CD4-positive, alpha-beta T cell treated with Interferon alpha-2 for 1 hour (primary cell): Measurements from ENCODE around the gene MCOLN2.
A peak's percentile ranks its signal among the peaks of the same experiment; 100 is the strongest.

Experiments used
- DNase-seq, 2 donors: peaks; one replicate each; pipeline ENCODE4 v3.0.0-alpha.2; 2020 to 2022

Gene MCOLN2

DNA sequence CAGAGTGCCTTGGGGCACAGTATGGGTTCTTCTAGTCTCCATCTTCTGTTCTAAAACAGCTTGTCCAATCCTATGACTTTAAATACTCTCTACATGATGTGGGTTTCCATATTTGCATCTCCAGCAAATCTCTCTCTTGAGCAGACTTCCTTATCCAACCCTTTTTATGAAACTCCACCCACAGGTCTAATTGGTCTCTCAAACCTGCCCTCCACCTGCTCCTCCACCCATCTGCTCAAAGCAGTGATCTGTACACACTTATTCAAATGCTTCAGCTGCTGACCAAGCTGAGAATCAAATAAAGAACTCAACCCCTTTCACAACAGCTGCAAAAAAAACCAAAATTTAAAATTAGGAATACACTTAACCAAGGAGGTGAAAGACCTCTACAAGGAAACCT lies 11.5 kb downstream of the MCOLN2 start:
- no peak for DNase-seq

DNA sequence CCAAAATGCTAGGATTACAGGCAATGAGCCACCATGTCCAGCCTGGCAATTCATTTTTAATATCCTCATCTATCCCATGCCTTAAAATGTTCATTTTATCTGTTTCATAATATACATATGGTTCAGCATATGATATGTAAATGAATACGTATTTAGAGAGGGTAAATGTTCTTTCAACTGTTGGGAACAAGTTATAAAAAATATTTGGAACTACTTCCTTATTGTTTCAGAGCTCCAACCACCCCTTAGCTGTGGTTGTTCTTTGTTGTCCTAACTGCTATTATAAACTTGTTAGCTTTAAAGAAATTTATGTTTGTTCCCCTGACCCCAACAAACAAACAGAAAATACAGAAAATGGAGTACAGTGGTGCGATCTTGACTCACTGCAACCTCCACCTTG lies 14.5 kb downstream of the MCOLN2 start:
- no peak for DNase-seq

DNA sequence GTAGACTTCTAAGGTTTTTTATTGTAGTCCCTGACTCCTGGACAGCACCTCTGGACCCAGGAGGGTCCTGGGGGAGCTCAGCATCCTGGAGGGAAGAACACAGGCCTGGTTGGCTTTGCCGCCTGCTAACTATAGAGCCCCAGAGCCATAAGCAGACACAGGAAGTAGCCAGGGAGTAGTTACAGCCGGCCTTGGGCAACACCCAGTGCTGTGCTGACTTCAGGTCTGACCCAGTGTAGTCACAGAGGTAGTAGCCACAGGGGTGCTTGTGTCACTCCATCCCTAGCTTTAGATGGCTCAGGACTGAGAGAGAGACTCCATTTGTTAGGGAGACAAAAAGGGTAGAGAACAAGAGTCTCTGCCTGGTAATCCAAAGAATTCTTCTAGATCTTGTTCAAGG lies 21.9 kb downstream of the MCOLN2 start:
- no peak for DNase-seq

DNA sequence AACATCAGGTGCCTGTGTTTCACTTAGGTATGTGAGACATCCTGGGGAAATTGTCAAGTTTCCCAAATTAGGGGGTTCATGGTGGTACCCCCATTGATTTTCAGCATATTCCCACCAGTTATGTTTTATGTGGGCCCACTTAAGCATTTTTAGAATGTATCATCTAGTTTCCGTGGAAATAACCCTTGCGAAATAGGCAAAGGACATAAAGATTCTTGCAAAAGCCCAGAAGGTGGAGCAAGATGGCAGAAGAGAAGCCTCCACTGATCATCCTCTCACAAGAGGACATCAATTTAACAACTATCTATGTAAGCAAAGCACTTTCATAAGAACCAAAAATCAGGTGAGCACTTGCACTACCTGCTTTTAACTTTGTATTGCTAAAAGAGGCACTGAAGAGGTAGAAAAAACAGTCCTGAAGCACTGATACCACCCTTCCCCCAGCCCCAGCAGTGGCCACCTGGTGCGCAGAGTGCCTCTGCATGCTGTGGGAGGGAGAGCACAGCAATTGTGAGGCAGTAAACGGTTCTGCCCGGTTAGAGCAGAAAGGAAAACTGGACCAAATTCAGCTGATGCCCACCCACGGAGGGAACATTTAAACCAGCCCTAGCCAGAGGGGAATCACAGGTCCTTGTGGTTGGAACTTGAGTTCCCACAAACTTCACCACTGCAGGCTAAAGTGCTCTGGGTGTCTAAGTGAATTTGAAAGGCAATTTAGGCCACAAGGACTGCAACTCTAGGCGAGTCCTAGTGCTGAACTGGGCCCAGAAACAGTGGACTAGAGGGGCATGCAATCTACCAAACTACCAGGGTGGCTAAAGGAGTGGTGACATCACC lies 23.2 kb downstream of the MCOLN2 start:
- DNase-seq = no peak

DNA sequence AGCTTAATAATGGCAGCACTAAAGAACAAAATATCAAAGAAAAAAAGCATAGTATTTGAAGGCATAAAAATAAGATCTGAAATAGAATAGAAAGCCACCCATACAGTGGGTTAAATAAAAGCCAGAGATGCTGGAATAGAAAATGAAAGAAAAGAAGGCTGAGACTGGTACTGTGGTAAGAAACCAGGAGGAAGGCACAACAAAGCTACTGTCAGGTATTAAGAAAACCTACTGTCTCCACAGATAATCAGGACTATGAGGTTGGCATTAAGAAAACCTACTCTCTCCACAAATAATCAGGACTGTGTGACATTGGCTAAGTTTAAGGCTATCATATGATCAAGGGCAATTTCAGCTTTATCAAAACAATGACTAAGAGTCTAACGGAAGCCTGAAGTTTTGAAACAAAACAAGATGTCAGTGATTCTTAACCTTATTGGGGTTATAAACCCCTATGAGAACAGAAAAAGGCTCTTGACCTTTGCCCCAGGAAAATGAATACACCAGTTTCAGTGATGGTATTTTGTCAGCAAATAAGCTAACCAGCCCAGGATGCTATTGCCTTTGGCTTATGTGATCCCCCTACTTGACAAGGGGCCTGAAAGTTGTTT lies 24.4 kb downstream of the MCOLN2 start:
- DNase-seq = no peak

DNA sequence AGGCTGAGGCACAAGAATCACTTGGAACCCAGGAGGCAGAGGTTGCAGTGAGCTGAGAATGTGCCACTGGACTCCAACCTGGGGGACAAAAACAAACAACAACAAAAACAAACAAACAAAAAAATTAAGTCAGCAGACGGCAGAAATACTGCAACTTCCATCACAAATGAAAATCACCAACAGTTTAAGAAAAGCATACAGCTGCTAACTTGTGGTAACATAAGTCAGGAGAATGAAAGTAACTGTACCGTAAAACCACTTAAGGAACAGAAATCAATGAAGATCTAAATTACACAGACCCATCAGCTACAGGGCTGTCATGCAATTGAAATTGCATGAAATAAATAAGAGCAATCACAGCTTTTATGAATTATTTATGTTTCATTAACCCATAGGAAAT lies 25.0 kb downstream of the MCOLN2 start:
- no peak for DNase-seq

DNA sequence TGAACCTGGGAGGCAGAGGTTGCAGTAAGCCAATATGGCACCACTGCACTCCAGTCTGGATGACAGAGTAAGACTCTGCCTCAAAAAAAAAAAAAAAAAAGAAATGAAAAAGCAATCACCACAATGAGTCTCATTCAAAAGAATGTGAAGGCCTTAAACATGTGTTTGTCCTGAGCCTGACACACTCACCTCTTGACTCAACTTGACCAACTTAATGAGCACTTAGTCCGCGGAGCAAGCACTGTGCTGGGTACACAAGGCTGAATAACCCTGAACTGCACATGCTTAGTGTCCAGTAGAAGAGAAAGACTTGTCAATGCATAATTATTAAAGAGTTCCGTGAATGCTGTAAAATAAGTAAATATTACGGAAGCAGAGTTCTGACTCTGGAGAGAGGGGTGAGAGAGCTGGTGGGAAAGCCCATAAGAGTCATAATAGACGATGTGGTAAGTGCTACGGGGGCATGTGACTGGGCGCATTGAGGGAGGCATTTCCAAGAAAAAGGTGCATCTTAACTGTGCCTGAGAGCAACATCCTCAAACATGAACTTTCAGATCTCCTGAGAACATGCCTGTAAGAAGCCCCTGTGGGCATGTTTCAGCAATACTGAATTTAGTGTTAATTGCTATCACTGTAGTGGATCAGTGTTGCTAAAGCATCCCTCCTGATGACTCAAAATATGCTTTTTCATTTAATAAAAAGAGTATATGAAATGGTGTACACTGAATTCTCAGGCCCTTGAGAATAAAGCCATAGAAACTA lies 27.2 kb downstream of the MCOLN2 start:
- DNase-seq = peak in 1 of 2 donors; percentile 34

DNA sequence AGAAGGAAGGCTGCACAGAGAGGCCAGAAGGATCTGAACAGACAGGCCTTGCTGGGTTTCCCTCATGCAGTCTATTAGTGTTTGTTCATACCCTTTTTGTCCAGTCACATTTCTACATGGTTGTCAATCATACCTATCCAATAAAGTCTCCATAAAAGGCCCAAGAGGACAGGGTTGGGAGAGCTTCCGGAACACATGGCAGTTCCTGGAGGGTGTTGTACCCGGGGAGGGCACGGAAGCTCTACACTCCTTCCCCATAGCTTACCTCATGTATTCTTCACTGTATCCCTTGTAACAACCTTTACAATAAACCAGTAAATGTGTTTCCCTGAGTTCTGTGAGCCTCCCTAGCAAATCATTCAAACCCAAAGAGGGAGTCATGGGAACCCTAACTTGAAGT lies 28.0 kb downstream of the MCOLN2 start:
- DNase-seq = no peak

DNA sequence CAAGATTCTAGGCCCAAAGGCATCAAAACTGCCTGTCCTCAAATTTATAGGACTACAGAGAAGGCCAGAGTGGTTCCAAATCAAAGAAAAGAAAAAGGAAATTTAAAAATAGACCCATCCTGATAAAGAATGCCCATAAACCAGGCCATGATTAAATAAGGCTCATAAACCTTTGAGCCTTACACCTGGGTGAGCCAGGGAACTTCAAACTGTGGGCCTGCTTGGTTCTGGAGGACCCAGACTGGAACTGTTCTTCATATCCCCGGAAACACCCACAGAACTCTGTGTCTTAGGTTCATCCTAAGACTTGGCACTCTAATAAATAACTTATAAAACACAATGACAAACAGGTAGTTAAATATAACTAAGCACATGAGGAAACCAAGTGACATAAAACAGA lies 28.8 kb downstream of the MCOLN2 start:
- DNase-seq = no peak

DNA sequence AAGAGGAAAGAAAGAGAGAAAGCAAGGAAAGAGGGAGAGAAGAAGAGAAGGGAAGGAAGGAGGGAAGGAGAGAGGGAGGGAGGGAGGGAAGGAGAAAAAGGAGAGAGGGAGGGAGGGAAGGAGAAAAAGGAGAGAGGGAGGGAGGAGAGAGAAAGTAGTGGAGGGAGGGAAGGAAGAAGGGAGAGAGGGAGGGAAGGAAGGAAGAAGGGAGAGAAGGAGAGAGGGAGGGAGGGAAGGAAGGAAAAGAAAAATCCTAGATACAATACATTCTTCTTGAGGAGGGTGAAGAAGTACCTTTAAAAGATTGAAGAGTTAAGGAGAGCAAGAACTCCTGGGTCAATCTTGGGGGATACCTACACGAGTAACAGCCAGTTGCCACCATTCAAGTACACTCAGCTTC lies 29.2 kb downstream of the MCOLN2 start:
- no peak for DNase-seq

DNA sequence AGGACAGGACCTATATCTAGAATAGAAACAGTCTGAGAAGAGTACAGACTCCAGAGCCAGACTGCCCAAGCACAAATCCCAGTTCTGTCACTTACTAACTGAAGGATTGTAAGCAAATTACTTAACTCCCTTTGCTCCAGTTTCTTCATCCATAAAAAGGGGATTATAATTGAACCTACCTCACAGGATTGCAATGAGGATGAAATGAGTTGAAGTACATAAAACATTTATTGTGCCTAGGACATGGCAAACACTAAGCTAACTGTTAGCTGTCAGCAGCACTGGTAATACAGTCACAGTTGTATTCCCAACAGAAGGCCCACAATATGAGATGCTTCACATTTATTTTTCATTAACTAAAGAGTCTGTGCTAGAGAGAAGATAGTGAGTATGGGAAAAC lies 33.9 kb downstream of the MCOLN2 start:
- DNase-seq = no peak

DNA sequence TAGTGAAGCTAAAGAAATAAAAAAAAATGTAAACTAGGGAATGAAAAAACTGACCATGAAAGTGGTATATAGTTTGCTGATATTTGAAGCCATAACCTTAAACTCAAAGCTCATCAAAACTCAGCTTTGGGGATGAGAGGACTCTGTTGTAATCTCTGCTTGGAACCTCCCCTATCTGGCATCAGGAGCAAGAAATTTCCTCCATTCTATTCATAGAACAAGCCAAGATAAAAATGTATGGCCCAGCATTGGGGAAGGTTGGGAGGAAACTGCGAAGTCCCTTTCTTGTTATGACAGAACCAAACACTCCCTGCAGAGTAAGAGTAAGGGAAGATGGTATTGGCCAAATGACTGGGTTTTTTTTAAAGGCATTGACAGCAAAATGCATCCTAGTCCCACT lies 35.6 kb downstream of the MCOLN2 start:
- DNase-seq = no peak

DNA sequence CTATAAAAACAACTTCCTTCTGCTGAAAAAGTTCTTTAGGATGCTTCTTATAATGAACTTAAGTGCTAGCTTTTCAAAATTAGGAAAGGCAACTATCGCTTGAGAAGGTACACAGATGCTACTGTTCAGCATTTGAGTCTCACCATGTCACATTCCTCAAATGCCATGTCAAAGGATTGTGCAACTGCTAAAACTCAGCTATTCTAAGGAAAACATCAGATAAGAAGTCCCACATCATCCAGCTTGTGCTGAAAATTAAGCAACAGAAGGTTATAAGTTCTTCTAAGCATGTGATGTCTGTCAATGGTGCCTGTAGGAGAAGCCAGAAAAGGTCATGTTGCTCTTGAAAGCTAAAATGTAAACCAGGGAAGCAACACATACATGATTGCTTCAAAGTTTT lies 36.5 kb downstream of the MCOLN2 start:
- DNase-seq = no peak

DNA sequence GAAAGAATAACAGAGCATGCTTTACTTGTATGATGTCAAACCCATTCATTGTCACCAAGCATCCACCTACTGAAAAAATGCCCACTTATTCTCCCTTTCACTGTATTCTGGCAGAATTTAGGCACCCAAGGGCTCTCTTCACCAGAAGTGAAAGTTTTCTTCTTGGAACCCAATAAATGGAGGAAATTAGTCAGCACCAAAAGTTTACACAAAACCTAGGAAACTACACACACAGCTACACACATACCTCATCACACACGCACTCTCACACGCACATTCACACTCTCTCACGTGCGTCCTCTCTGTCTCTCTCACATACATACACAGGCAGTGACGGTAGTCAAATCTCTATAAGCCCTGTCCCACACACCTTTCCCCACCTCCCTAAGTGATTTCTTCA lies 37.6 kb downstream of the MCOLN2 start:
- DNase-seq = peak in 1 of 2 donors; percentile 28

DNA sequence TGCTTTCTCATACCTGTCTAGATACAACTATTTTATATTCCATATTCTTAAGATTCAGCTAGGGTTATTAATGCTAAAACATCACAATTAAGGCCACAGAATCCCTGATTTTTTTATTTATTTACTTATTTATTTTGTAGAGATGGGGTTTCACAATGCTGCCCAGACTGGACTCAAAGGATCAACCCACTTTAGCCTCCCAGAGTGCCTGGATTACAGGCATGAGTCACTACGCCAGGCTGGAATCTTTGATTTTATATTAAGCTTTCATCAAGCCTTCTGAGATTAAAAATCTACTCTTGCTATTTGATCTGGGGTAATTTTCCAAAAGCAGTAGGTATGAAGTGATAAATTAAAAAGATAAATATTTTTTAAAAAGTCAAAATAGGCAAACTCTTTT lies 38.9 kb downstream of the MCOLN2 start:
- DNase-seq = no peak

DNA sequence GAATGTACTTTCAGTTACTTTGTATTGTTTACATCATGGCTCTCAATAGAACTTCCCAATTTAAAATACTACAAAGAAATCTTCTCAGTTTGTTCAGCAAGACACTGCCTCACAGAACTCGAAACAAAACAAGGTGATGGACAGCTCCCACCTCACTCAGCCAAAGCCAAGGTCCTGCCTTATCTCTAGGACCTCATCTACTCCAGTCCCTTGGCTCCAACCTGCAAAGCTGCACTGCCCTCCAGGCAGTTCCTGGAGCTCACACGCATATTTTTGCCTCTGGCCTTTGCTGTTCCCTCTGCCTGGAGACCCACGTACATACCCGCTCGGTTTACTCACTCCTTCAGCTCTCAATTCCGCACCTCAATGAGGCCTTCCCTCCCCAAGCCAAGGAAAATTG lies 40.3 kb downstream of the MCOLN2 start:
- DNase-seq = no peak

DNA sequence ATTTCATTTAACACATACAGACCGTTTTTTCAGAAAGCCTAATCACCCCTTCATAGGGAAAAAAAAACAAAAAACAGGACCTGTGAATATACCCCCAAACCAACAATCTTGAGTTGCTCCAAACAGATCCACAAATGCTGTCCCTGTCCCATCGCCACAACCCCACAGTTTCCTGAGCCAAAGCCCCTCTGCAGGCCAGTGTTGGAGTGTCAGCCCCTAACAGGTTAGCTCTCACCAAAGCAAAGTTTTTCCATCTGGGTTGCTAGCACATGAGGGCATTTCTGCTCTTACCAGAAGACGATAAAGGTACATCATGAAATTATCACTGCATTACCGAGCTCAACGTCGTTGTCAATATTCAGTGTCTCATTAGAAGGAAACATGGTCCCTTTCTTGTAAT lies 40.8 kb downstream of the MCOLN2 start:
- DNase-seq = no peak

DNA sequence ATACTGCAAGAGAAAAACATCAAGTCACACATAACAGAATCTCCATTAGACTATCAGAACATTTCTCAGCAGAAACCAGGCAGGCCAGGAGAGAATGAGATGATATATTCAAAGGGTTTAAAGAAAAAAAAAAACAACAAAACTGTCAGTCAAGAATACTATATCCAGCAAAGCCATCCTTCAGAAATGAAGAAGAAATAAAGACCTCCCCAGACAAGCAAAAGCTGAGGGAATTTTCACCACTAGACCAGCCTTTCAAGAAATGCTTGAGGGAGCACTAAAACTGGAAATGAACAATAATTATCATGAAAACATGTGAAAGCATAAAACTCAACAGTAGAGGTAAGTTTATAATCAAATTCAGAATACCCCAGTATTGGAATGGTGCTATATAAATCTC lies 47.2 kb downstream of the MCOLN2 start:
- no peak for DNase-seq

DNA sequence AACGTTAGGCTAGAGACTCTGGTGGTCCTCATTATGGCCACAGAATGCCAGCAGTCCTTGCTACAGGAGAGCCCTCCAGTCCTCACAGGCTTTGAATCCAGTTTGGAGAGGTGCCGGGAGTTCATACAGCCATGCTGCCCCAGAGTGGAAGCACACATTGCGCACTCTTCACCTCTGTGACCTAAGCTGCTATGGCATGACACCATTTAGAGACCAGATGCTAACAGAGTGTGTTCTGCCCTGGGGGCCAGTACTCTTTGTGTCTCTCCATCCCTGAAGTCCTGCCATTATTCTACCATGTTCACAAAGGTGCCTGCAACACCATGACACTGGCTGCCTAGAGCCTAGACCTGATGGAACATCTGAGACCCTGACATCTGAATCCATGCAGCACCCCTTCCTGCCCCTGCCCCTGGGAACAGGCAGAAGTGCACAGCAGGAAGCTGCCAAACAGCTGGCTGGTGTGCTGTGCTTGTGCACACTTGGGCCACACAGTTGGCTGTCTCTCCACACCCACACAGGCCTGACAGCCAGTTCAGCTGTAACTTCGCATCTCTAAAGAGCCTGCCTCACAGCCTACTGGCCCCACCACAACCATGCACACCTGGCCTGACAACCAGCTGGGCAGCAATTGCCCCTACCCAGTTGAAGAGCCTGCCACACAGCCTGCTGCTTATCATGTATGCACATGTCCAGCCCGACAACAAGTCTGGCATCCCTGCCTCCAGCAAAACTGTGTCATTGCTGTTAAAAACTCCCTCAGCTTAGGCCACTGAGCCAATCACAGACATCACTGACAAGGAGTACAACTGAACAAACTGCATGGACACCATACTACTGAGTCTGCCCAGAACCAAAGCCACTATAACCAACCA lies 49.1 kb downstream of the MCOLN2 start:
- DNase-seq = no peak

DNA sequence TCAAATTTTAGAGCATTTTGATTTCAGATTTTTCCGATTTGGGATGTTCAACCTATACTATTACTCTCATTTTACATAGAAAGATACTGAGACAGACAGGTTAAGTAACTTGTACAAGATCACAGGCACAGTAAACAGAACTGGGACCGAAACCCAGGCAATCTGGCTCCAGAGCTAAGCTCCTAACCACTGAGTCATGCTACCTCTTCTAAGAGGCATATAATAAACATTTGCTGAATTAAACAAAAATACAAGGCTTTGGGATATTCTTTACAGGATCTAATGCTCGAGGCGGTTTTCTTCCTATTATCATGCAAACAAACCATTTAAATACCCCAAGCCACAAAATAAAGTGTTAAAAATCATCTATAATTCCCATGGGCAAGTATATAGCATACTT lies 50.3 kb downstream of the MCOLN2 start:
- DNase-seq = no peak

DNA sequence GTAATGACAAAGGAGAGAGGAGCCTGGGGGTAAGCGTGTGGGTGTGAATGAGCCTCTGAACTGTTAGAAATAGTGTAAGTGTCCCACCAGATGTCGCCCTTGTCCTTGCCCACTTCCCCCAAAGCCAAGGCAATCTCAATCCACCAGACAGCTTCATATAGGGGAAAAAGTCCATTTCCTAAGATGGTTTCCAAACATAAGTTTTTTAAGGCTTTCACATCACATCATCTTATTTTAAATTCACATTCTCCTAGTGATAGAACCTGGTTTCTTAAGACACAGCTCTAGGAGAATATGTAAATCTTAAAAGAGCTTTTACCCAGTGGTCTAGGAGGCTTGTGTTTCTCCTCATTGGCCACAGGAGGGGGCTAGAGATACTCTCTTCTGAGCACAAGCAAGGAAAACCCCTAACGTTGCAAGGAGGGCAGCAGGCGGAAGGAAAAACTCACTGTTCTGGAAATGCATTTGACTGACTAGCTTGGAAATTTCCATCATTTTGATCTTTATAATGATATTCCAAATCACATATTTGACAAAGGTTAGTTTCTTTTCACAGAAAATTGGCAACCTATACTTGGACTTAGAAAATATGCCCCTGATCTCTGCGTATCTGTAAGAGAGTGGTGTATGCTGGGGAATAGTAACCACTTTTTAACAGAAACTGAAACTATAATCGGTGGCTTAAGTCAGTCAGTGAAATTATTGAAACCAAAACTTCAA lies 52.0 kb downstream of the MCOLN2 start:
- DNase-seq = peak; percentile 83 to 93

DNA sequence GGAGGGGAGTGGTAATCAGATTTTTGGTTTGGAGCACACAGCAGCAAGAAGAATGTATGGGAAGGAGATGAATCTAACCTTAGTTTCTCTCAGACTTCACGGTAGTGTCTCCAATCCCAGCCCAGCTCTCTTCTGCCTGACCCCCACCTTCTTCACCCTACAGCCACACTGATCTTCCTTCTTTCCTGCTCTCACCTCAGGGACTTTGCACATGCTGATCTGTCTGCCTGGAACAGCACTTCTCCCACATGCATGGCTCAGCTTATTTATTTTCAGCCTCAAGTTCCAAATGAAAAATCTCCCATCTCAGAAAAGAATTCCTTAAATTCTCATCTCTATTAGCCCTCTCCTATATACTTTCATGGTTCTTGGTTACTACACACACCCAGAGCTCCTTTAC lies 55.1 kb downstream of the MCOLN2 start:
- DNase-seq = no peak
